Non-pigmented ciliary epithelial cell (primary cell): ENCODE data around the gene RPTOR.

ENCODE experiments used
- DNase-seq: peaks from one replicate; pipeline ENCODE4 v3.0.0-alpha.2; 2010; ENCODE audit warnings: low read depth

The RPTOR gene

DNA sequence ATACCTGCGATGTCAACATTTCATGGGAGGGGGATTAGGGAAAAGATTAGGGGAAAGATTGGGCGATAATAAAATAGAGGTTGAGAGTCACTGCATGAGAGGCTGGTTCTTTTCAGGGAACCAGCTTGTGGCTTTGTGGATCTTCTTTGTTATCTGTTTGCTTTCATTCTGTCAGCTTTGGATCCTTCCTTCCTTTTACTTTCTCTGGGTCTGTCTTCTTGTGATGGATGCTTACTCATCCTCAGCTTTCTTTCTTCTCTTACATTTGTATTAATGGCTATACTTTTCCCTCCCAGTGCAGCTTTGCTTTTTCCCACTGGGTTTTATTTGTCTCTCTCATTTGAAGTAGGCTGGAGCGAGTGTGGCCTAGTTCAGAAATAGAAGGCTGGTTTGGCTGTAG lies 47.1 kb downstream of the RPTOR start:
- no peak for DNase-seq

DNA sequence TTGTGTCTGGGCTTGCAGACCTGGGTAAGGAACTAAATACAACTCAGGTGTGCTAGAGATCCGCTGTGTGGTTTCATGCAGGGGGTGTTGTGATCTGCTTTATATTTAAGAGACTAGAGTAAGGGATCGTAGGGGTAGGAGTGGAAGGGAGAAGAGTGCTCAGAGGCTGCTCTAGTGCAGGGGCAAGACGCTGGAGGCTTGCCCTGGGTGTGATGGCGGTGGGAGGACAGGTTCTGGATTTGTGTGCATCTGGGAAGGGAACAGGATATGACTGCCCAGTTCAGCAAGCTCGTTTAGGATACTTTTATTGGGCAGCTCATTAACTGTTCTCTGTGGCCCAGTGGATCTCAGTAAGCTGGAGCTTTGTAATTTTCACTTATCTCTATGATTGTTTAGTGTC lies 47.6 kb downstream of the RPTOR start:
- DNase-seq: no peak

DNA sequence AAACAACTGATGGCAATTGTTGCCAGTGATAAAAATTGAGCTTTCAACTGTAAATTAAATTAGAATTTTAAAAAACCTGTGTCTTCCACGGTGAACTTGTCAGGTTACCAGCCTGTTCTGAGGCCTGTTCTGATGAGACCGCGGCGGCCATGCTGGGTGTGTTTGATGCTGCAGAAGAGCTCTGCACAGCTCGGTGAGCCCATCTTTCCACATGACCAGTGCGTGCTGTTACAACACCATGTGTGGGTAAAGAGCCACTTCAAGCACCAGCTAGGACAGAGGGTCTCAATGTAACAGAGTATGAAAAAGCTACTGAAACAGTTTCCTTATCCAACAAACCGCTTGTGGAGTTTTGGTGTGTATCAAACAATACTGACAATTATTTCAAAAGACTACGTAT lies 48.5 kb downstream of the RPTOR start:
- DNase-seq: no peak

DNA sequence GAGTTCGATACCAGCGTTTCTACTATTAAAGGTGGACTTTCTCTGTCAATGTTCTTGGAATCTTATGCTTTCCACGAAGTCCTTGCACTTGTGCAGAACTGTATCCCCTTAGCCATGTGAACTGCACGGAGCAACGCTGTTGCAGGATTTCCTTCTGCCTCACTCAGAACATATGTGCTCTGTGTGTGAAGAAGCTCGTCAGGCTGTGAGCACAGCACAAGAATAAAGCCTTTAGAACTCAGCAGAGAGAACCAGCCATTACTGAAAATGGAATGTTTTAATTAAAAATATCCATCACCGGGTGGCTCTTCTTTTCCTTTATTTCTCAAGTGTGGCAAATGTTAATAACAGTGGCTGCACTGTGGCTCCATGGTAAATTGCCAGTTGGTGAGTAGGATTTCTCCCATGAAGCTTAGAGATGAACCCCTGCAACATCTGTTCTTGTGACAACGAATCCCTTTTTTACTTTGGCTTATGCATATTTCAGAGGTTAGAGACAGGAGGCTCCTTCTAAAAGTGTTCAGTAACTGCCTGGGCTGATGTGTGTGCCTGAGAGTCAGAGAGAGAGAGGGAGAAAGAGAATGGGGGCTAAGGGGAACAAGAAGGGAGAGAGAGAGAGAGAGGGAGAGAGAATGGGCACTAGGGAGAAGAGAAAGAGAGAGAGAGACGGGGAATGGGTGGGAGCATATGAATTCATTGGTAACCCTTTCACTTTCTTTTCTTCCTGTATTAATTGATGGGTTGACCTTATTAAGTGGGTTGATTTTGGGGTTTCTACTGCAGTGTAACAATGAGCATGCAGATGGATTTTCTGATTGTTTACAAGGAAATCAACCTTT lies 50.0 kb downstream of the RPTOR start:
- no peak for DNase-seq

DNA sequence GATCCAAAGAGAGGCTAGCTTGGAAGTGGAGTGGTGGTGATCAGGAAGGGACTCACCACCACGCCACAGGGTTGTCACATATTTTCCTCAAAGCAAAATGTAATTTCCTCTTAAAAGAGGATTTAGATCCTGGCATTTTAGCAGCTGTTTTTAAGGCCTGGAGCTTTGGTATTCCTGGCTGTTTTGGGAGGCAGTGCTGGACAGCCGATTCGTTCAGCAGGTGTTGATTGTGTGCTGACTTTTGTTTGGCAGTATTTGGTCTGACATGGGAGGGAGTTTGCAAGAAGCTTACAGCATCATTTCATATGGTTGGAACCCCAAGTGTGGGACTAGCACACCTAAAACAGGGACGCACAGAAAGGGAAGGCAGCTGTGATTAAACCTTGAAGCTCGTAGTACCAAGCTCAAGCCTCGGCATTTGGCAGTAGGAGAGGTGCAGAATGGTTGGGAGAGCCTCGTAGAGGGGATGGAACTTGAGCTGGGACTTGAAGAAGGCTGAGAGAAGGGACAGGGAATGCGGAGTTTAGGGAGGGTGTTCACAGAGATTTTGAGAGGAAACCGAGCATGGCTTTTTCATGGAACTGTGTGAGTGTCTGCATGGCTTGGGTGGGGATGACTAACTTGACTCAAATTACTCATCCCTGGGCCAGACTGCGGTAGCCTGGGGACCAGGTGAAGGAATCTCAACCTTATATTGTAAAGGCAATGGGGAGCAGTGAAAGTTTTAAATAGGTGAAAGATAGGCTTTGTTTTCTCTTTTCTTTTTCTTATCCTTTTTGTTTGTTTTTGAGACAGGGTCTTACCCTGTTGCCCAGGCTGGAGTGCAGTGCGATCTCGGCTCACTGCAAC lies 52.3 kb downstream of the RPTOR start:
- DNase-seq: no peak

DNA sequence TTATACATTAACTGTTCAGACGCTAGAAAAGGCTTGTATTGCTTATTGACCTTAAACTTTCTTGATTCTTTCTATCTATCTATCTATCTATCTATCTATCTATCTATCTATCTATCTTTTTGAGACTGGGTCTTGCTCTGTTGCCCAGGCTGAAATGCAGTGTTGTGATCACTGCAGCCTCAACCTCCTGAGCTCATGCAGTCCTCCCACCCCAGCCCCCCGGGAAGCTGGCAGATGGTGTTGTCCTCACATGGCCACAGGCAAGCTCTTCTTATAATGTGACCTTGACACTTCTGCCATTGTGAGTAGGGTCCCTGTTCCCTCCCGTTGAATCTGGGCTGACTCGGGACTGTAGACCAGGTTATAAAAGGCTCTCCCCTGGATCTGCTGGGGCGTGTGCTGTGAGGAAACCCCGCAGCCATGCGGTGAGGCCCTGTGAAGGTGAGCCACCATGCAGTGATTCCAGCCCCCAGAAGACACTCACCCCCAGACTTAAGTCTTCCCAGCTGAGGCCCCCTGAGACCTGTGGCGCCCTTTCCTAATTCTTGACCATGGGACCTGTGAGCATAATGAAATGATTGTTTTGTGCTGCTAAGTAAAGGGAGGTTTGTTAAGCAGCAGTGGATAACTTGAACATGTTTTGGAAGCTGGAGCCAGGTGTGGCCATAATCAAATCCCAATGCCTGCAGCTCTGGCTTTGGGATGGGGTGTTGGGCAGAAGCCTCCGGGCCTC lies 54.3 kb downstream of the RPTOR start:
- no peak for DNase-seq

DNA sequence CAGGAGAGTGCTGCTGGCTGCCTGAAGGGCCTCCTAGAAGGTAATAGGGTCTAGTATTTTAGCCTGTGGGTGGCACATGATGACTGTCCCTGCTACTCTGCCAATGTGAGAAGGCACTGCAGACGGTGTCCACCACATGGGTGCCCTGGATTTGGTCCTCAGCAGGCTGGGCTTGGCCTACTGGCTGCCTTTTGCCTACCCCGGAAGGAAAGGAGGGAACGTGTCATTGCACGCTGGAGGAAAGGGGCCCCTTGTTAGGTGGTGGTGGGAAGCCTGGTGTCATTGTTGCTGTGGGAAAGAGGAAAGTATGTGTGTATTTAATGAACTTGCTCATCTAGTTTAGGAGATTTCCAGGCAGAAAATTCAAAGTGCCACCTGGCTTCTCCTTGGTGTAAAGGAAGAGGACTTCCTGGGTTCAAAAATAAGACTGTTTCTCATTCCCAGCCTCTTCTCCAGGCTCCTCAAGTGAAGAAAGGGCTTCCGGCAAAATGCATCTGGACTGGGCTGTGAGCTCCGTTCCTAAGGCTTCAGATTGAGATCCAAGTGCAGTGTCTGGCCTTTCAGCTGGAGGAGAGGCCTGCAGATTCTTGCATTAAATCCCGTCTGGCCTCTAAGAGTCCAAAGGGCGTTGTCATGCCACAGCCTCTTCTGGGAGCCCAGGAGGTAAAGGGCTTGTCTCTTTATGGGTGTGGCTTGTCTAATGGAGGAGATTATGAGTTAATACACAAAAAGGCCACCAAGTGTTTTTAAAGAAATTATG lies 55.1 kb downstream of the RPTOR start:
- DNase-seq: no peak

DNA sequence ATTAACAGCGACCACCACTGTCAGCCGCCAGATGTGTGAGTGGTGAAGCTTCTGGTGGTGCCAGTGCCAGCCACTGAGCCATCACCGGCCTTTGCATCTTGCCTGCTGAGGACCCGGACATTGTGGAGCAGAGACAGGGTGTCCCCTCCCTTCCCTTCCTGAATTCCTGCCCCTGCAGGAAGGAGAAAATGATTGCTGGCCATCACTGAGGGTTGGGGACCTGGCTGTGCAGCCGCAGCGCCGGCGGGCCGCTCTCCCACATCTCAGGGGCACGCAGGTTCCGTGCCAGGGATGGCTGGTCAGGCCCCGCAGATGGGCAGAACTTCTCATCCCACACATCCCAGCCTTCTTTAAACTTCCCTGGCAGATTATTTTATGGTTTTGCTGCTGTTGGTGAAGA lies 56.5 kb downstream of the RPTOR start:
- DNase-seq: no peak

DNA sequence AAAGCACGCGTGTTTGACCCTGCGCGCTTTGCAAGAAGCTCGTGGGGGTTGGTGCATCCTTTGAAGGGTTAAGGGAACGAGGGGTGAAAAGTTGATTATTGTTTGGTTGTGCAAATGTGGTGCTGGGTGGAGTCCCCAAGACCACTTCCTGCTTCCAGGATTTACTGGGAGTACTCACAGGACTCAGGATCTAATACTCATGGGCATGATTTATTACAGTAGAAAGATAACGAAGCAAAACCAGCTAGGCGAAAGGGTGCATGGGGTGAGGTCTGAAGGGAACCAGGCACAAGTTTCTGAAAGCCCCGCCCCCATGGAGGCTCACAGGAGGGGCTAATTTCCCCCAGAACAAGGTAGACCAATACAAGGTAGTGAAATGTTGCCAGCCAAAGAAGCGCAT lies 58.8 kb downstream of the RPTOR start:
- no peak for DNase-seq

DNA sequence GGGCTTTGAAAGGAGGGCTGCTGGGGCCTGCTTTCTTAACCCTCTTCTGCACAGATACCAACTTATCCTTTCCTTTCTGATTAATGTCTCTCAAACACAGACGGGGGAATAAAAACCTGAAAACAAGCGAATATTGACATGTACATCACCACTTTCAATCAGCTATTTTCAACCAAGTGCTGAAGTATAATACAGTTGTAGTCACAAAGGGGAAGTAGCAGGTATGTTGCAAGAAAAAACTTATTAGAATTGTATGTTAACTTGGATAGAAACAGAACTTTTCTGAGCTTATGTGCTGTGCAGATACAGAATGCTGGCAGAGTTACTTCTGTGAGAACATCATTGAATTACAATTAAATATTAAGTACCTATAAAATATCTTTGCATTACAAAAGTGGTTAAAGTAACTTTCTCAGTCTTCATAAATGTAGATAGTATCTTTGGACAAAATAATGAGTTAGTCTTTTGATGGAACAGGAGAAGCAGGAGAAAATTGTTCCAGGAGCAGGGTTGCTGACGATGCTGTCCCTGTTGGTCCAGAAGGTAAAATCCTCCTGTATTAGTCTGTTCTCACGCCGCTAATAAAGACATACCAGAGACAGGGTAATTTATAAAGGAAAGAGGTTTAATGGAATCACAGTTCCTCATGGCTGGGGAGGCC lies 59.5 kb downstream of the RPTOR start:
- DNase-seq: no peak

DNA sequence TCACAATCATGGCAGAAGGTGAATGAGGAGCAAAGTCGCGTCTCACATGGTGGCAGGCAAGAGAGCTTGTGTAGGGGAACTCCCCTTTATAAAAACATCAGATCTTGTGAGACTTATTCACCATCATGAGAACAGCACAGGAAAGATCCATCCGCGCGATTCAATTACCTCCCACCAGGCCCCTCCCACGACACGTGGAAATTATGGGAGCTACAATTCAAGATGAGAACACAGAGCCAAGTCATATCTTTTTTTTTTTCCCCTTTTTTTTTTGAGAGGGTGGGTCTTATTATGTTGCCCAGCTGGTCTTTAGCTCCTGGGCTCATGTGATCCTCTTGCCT lies 60.0 kb downstream of the RPTOR start:
- DNase-seq: no peak

DNA sequence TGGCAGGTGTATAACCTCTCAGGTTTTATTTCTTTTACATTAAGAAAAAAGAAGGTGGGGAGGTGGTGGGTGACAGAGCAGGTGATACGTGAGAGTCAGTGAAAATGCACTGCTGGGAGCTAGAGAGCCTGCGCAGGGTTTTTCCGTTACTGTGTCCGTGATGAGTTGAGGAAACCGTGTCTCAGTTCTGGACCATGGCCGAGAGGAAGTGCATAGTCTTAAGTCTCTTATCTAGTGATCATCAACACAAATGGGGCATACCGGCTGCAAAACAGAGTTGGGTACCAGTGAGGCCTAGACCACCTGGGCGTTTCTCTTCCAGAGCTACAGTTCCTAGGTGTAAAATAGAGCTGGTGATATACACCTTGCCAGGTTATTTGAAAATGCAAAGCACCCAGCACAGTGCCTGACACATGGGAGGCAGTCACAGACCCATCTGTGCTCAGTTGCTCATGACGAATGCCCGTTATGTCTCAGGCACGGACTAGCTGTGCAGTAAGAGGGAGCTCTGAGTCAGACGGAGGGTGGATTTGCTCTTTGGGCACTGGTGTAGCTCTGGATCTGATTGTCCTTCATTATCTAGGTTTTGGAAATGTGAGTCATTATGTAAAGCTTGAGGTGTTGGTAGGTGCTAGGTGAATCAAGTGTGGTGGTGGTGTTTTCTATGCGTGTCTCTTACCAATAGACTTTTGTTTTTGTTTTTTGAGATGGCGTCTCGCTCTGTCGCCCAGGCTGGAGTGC lies 60.9 kb downstream of the RPTOR start:
- DNase-seq: no peak

DNA sequence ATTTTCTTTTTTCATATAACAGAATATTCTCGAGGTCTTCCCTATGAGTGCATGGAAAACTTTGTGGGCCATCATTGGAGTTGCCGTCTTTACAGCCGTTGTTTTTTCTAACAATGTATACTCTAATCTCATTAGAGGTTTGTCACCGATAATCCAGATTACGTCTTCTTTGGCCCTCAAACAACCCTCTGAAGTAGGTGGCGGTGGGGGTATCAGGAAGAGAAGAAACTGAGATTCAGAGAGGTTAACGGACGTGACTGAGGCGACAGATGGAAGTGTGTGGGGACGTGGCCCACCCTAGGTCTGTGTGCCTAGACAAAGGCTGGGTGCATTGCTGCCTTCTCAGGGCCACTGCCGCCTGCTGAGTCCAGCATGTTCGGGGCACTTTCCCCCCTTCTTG lies 63.7 kb downstream of the RPTOR start:
- DNase-seq: no peak

DNA sequence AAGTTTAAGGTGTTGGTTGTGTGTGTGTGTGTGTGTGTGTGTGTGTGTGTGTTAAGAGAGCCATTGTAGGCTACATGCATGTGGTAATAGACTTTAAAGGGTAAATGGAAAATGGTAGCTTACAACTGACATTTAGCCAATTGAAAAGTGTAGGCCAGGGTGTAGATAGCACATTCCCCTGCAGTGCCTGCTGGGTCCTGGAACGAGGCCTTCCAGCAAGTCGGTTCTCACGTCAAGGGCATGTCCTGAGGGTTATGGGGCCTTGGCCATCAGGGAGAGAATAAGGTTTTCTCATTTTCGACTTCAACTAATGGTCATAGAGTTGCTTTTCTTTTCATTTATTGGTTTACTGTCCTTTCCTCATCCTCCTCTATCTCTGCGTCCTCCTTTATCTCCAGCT lies 65.1 kb downstream of the RPTOR start:
- no peak for DNase-seq

DNA sequence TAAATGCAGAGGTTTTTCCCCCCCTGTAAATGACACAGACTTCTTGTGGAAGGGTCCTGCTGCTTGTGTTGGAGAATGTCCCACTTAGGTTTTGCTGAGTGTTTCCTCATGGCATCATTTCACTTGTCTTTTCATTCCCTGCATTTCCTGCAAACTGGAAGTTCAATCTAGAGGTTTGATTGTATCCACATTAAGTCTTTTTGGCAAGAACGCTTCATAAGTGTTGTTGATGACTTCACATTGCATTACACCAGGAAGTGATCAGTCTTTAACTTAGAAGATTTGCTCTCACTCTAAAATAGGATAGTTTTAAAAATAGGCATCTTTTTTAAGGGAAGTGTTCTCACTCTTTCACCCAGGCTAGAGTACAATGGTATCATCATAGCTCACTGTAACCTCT lies 67.2 kb downstream of the RPTOR start:
- no peak for DNase-seq

DNA sequence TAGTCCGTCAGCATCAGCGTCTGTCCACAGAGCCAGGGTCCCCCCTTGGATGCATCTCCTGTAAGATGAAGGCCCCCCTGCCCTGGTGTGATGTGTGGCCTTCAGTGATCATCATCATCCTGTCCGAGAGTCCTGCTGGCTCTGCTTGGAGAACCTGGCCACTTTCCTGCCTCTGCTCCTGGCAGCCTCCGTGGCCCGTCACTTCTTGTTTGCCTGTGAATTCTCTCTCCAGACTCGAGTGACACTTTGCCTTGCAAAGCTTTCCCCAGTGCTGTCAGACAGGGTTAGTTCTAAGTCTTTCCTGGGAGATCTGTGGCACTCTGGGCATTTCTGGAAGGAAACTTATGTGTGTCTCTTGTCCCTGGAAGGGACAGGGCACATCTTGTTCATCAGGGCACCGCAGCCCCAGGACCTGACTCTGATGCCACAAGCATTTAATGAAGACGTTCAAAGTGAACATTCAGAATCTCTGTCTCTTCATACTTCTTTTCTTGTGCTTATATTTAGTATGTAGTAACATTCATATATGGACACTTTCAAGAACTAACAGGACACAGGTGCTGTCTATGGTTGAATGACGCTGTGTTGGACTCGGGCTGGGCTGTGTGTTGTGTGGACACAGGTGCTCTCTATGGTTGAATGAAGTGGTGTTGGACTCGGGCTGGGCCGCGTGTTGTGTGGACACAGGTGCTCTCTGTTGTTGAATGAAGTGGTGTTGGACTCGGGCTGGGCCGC lies 68.5 kb downstream of the RPTOR start:
- DNase-seq: no peak

DNA sequence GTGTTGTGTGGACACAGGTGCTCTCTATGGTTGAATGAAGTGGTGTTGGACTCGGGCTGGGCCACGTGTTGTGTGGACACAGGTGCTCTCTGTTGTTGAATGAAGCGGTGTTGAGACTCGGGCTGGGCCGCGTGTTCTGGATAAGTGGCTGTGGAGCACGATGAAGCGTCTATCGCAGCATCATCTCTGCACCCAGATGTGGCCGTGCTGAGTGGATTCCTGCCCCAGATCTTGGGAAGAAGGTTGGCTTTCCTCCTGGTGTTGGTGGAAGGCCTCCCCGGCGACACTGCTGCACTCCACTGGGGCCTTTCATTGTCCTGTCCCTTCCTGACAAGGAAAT lies 69.1 kb downstream of the RPTOR start:
- no peak for DNase-seq

DNA sequence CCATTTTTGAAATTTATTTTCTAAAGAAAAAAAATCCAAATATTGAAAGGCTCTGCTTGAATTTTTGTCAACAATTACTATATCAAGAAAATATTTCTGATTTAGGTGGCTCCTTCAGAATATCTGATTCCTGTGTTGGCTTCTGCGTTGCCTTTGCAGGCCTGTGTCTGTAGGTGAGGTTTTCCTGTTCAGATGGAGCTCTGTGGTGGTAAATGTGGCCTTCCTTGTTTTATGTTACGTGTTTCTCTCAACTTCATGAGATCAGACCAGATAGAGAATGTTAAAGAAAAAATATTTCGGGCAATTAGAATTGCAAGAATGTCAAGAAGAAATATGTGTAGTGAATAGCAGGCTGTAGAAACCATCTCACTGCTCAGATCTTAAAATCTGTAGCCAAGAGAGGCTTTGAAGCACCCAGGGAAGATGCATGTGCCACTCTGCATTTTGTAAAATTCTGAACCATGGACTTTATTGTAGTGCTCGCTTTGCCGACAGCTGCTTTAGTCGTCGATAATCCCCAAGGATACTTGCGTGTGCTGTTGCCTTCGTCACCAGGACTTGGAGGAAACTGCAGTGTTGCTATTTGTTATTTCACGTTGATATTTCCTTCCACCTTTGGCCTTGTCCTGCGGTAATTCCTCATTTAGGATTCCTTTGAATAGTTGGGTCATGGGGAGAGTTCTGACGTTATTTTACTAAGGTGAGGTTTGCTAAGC lies 69.9 kb downstream of the RPTOR start:
- no peak for DNase-seq

DNA sequence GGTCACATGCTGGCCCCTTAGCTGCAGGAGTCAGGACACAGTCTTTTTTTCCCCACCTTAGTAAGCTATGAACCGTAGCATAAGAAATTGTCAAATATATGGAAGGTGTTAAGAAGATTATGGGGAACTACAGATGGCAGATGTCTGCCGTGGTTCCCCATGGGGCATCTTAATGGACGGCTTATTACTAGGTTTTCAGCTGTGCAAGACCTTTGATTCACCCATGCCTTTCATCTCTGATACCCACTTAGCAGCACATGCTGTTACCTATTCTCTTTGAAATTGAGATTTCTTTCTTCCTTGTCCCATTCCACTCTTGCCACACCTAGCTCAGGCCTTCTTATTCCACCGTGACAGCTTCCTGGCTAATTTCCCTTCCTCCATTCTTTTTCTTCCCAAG lies 70.7 kb downstream of the RPTOR start:
- DNase-seq: no peak

DNA sequence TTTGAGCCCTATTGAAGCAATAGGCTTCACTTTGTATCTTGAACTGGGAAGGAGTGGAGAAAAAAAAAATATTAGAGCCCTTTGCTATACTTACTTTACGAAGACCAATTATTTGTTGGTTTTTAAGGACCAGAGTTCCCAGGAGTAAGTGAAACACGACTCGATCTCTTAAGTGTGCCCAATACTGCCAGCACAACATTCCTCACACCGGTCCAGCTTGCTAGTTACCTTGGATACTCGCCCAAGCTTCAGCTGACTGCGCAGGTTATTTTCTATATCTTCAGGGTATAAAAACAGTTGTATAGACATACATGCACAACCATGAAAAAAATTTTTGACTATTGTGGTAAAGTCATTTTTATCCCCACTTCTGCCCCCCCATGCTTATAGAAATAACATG lies 72.1 kb downstream of the RPTOR start:
- DNase-seq: no peak
